IPS-NIHi11 (cell line): ENCODE data around the gene ARMC12.
A peak's percentile ranks its signal among the peaks of the same experiment; 100 is the strongest.
"Not testable (repeated sequence)": the region's sequence is repeated elsewhere in the genome, so short reads cannot be mapped to it uniquely, and the experiment has no call there.

Source experiments
- DNase-seq: peaks from one replicate; pipeline ENCODE4 v3.0.0; 2012; ENCODE audit warnings: mixed read lengths, low spot score

Gene ARMC12

GRCh38 chr6:35736982-35737412 is at the start of gene ARMC12:
TSS of gene ARMC12 (plus strand) at chr6:35737032. CDS start at chr6:35737109, 77 bp downstream.
- no peak for DNase-seq

- DNase-seq: peak; percentile 63
Observed at GRCh38 chr6:35687658-35688604, 48.9 kb upstream of the ARMC12 start.

GRCh38 chr6:35688605-35689322 is 48.1 kb upstream of the ARMC12 start, which contains the start of gene FKBP5:
TSS of gene FKBP5 (minus strand) at chr6:35688915. CDS start at chr6:35642824, 46,091 bp downstream.
- DNase-seq: peak; percentile 98

- DNase-seq: not testable (repeated sequence)
Observed at GRCh38 chr6:35690006-35690405, 46.8 kb upstream of the ARMC12 start.

GRCh38 chr6:35690484-35690883 is 46.3 kb upstream of the ARMC12 start:
- DNase-seq: no peak

GRCh38 chr6:35691027-35691824 is 45.6 kb upstream of the ARMC12 start:
- no peak for DNase-seq

- DNase-seq: no peak
Observed at GRCh38 chr6:35694462-35694861, 42.4 kb upstream of the ARMC12 start.

GRCh38 chr6:35698430-35698829 is 38.4 kb upstream of the ARMC12 start:
- DNase-seq: not testable (repeated sequence)

GRCh38 chr6:35698858-35699257 is 38.0 kb upstream of the ARMC12 start:
- DNase-seq: no peak

- DNase-seq: no peak
Observed at GRCh38 chr6:35703554-35703953, 33.3 kb upstream of the ARMC12 start.

- no peak for DNase-seq
Observed at GRCh38 chr6:35706468-35706867, 30.4 kb upstream of the ARMC12 start.

- no peak for DNase-seq
Observed at GRCh38 chr6:35707714-35708407, 29.0 kb upstream of the ARMC12 start.

GRCh38 chr6:35708585-35708984 is 28.2 kb upstream of the ARMC12 start:
- DNase-seq: no peak

GRCh38 chr6:35710241-35710847 is 26.5 kb upstream of the ARMC12 start:
- no peak for DNase-seq

GRCh38 chr6:35711731-35712130 is 25.1 kb upstream of the ARMC12 start:
- DNase-seq: no peak

GRCh38 chr6:35713006-35713767 is 23.6 kb upstream of the ARMC12 start:
- no peak for DNase-seq

- DNase-seq: no peak
Observed at GRCh38 chr6:35716798-35717197, 20.0 kb upstream of the ARMC12 start.

GRCh38 chr6:35717449-35718374 is 19.1 kb upstream of the ARMC12 start:
- no peak for DNase-seq

GRCh38 chr6:35718375-35718736 is 18.5 kb upstream of the ARMC12 start:
- DNase-seq: no peak
